ENCODE data around the gene FCHSD2. TPM values are rescaled to one million over a fixed set of nuclear protein-coding genes. Genes with fewer than 3 reads are reported as not detected.

Gene FCHSD2
- total and polyA plus RNA-seq, 2 of the 13 experiments (the other 11 are each of a cell fraction or from before 2014, with no cell fraction given): 20.5 to 24.8 TPM

DNA sequence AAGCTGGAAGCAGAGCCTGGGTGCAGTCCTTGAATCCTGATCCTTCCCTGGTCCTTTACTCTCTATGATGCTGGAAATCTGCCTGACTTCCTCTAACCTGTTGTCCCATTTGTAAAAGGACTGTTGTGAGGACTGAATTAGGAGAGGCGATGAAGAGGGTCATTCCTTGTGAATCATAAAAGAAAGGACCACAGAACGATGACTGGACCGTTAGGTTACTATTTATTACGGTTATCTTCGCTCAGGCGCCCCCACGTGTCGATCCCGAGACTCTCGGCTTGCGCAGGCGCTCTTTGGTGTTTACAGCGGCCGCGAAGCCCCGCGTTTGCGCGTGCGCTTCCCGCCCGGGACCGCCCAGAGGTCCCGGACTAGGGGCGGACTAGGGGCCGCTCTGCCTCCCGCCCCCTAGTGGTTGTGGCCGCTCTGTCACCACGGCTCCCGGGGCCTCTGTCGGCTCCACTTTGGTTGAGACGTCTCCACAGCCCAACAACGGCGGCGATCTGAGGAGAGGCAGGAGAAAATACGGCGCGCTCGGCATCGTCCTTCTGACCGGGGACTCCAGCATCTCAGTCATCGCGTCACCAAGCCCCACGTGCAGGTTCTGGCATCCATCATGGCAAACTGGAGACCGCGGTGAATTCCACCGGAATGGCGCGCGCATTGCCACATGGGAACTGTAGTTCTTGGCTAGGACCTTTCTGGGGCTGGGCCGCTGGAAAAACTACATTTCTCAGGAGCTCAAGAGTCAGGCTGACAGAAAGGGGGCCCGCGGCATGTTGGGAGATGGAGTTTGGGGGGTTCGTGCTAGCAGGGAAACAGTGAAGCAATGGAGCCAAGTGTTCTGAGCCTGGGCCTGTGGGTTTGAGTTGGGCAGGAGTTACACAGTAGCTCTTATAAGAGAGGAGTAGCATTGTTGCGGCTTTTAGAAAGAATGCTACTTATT, 348.4 kb downstream of the FCHSD2 start, which contains the start of gene STARD10 (continued):
- TF ChIP-seq, protein P1, sequence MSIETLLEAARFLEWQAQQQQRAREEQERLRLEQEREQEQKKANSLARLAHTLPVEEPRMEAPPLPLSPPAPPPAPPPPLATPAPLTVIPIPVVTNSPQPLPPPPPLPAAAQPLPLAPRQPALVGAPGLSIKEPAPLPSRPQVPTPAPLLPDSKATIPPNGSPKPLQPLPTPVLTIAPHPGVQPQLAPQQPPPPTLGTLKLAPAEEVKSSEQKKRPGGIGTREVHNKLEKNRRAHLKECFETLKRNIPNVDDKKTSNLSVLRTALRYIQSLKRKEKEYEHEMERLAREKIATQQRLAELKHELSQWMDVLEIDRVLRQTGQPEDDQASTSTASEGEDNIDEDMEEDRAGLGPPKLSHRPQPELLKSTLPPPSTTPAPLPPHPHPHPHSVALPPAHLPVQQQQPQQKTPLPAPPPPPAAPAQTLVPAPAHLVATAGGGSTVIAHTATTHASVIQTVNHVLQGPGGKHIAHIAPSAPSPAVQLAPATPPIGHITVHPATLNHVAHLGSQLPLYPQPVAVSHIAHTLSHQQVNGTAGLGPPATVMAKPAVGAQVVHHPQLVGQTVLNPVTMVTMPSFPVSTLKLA (IDR thresholded peaks at IDR 0.05): peak; percentile 81
- TF ChIP-seq ZNF569 (CRISPR knock-in tag; IDR thresholded peaks at IDR 0.05; ENCODE audit: borderline replicate concordance) (no peak), STAT5B (CRISPR knock-in tag; IDR thresholded peaks at IDR 0.05) (no peak), RFX3 (CRISPR knock-in tag; IDR thresholded peaks at IDR 0.05) (no peak), NR2C2 (CRISPR knock-in tag; IDR thresholded peaks at IDR 0.05; ENCODE audit: borderline replicate concordance) (peak; percentile 77), KLF11 (CRISPR knock-in tag; IDR thresholded peaks at IDR 0.05) (0 out of 2 replicates have a peak, but pooled peaks have one; percentile 69), ZSCAN25 (CRISPR knock-in tag; IDR thresholded peaks at IDR 0.05) (peak; percentile 61; the same call in 1 of the 2 replicates), MXD4 (CRISPR knock-in tag; IDR thresholded peaks at IDR 0.05) (peak; percentile 75), ZNF7 (CRISPR knock-in tag; IDR thresholded peaks at IDR 0.05) (no peak), GABPA (IDR thresholded peaks at IDR 0.05; ENCODE audit: low read depth, low read length) (peak; percentile 38; the same call in 1 of the 2 replicates), GABPA (CRISPR knock-in tag; IDR thresholded peaks at IDR 0.05; ENCODE audit: low read depth) (peak; percentile 86), MAZ (IDR thresholded peaks at IDR 0.05; ENCODE audit: borderline replicate concordance, low read depth, low read length) (no peak), MAZ (CRISPR knock-in tag; IDR thresholded peaks at IDR 0.05; ENCODE audit: low read depth) (peak; percentile 93)
- TF ChIP-seq, protein P2, sequence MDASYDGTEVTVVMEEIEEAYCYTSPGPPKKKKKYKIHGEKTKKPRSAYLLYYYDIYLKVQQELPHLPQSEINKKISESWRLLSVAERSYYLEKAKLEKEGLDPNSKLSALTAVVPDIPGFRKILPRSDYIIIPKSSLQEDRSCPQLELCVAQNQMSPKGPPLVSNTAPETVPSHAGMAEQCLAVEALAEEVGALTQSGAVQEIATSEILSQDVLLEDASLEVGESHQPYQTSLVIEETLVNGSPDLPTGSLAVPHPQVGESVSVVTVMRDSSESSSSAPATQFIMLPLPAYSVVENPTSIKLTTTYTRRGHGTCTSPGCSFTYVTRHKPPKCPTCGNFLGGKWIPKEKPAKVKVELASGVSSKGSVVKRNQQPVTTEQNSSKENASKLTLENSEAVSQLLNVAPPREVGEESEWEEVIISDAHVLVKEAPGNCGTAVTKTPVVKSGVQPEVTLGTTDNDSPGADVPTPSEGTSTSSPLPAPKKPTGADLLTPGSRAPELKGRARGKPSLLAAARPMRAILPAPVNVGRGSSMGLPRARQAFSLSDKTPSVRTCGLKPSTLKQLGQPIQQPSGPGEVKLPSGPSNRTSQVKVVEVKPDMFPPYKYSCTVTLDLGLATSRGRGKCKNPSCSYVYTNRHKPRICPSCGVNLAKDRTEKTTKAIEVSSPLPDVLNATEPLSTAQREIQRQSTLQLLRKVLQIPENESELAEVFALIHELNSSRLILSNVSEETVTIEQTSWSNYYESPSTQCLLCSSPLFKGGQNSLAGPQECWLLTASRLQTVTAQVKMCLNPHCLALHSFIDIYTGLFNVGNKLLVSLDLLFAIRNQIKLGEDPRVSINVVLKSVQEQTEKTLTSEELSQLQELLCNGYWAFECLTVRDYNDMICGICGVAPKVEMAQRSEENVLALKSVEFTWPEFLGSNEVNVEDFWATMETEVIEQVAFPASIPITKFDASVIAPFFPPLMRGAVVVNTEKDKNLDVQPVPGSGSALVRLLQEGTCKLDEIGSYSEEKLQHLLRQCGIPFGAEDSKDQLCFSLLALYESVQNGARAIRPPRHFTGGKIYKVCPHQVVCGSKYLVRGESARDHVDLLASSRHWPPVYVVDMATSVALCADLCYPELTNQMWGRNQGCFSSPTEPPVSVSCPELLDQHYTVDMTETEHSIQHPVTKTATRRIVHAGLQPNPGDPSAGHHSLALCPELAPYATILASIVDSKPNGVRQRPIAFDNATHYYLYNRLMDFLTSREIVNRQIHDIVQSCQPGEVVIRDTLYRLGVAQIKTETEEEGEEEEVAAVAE (CRISPR knock-in tag; IDR thresholded peaks at IDR 0.05; ENCODE audit: borderline replicate concordance): peak; percentile 21; the same call in 1 of the 2 replicates
- TF ChIP-seq, protein P3, sequence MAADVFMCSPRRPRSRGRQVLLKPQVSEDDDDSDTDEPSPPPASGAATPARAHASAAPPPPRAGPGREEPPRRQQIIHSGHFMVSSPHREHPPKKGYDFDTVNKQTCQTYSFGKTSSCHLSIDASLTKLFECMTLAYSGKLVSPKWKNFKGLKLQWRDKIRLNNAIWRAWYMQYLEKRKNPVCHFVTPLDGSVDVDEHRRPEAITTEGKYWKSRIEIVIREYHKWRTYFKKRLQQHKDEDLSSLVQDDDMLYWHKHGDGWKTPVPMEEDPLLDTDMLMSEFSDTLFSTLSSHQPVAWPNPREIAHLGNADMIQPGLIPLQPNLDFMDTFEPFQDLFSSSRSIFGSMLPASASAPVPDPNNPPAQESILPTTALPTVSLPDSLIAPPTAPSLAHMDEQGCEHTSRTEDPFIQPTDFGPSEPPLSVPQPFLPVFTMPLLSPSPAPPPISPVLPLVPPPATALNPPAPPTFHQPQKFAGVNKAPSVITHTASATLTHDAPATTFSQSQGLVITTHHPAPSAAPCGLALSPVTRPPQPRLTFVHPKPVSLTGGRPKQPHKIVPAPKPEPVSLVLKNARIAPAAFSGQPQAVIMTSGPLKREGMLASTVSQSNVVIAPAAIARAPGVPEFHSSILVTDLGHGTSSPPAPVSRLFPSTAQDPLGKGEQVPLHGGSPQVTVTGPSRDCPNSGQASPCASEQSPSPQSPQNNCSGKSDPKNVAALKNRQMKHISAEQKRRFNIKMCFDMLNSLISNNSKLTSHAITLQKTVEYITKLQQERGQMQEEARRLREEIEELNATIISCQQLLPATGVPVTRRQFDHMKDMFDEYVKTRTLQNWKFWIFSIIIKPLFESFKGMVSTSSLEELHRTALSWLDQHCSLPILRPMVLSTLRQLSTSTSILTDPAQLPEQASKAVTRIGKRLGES (CRISPR knock-in tag; IDR thresholded peaks at IDR 0.05; ENCODE audit: borderline replicate concordance): no peak
